Measurements from ENCODE around the gene ALDH6A1. TPM values are rescaled to one million over a fixed set of nuclear protein-coding genes. Genes with fewer than 3 reads are reported as not detected.
"Not testable (repeated sequence)": the region's sequence is repeated elsewhere in the genome, so short reads cannot be mapped to it uniquely, and the experiment has no call there.

Gene ALDH6A1
- total RNA-seq (2014; rRNA removed; shearing (Covaris generic)): 5.0 and 5.2 TPM in 2 replicates

- peak; percentile 99 for DNase-seq (ENCODE audit: low spot score)
Observed at GRCh38 chr14:74084277-74085046, at the start of gene ALDH6A1, which contains the start of gene LIN52. Gene ALDH6A1, minus strand, starts transcription at chr14:74084453. Its CDS starts 59 bp downstream, at chr14:74084394. Gene LIN52, plus strand, starts transcription at chr14:74084956. Its CDS starts 19 bp downstream, at chr14:74084975.

GRCh38 chr14:74127634-74128033 is 43.4 kb upstream of the ALDH6A1 start:
- no peak for DNase-seq (ENCODE audit: low spot score)

GRCh38 chr14:74126315-74127013 is 42.2 kb upstream of the ALDH6A1 start:
- DNase-seq (ENCODE audit: low spot score): no peak

GRCh38 chr14:74125487-74125886 is 41.2 kb upstream of the ALDH6A1 start:
- not testable (repeated sequence) for DNase-seq (ENCODE audit: low spot score)

- DNase-seq (ENCODE audit: low spot score): peak; percentile 39
Observed at GRCh38 chr14:74111395-74112216, 27.4 kb upstream of the ALDH6A1 start.

- DNase-seq (ENCODE audit: low spot score): no peak
Observed at GRCh38 chr14:74109369-74109768, 25.1 kb upstream of the ALDH6A1 start.

GRCh38 chr14:74105381-74105780 is 21.1 kb upstream of the ALDH6A1 start:
- no peak for DNase-seq (ENCODE audit: low spot score)

GRCh38 chr14:74089251-74090020 is 5.2 kb upstream of the ALDH6A1 start:
- no peak for DNase-seq (ENCODE audit: low spot score)

- no peak for DNase-seq (ENCODE audit: low spot score)
Observed at GRCh38 chr14:74085828-74086227, 1.6 kb upstream of the ALDH6A1 start.

GRCh38 chr14:74085047-74085637 is 889 bp upstream of the ALDH6A1 start:
- DNase-seq (ENCODE audit: low spot score): peak; percentile 9

GRCh38 chr14:74083784-74084276 is 423 bp downstream of the ALDH6A1 start:
- no peak for DNase-seq (ENCODE audit: low spot score)

- no peak for DNase-seq (ENCODE audit: low spot score)
Observed at GRCh38 chr14:74083161-74083560, 1.1 kb downstream of the ALDH6A1 start.

GRCh38 chr14:74081491-74081890 is 2.8 kb downstream of the ALDH6A1 start:
- DNase-seq (ENCODE audit: low spot score): no peak

- DNase-seq (ENCODE audit: low spot score): no peak
Observed at GRCh38 chr14:74080820-74081460, 3.3 kb downstream of the ALDH6A1 start.

GRCh38 chr14:74077401-74077800 is 6.9 kb downstream of the ALDH6A1 start:
- DNase-seq (ENCODE audit: low spot score): no peak

GRCh38 chr14:74065746-74066575 is 18.3 kb downstream of the ALDH6A1 start:
- no peak for DNase-seq (ENCODE audit: low spot score)

- no peak for DNase-seq (ENCODE audit: low spot score)
Observed at GRCh38 chr14:74064883-74065282, 19.4 kb downstream of the ALDH6A1 start.

GRCh38 chr14:74064426-74064825 is 19.8 kb downstream of the ALDH6A1 start:
- no peak for DNase-seq (ENCODE audit: low spot score)

- DNase-seq (ENCODE audit: low spot score): peak; percentile 31
Observed at GRCh38 chr14:74062809-74063150, 21.5 kb downstream of the ALDH6A1 start.
